Measurements from ENCODE around the gene DNAH5.

- no peak for TF ChIP-seq CTCF (IDR thresholded peaks at IDR 0.05)
- TF ChIP-seq POLR2A (IDR thresholded peaks at IDR 0.05) = no peak
Measured at GRCh38 chr5:13821366-13821765, 123.1 kb downstream of the DNAH5 start.

All from esophagus squamous epithelium (tissue), 4 donors.